Liver (tissue), 9 donors: ENCODE data around the gene ACLY. TPM values are rescaled to one million over a fixed set of nuclear protein-coding genes. Genes with fewer than 3 reads are reported as not detected.

Source experiments
- DNase-seq: peaks from one replicate; pipeline ENCODE4 v3.0.0-alpha.2; 2017; ENCODE audit warnings: low spot score
- H3K27ac ChIP-seq, 2 donors: one replicate each; pipeline ENCODE4 v1.7.0; 2013; ENCODE audit warnings: inconsistent platforms in 2 of 2, low read length in 2 of 2, control low read depth in 1 of 2, low read depth in 1 of 2, mild to moderate bottlenecking in 1 of 2
- H3K27me3 ChIP-seq, 4 donors: one replicate each; pipeline versions ENCODE4 v1.6.1 to v1.7.0; 2013; ENCODE audit warnings: low read length in 3 of 4, inconsistent platforms in 1 of 4, mild to moderate bottlenecking in 1 of 4, moderate library complexity in 1 of 4; ENCODE audit not compliant: control insufficient read depth in 4 of 4, insufficient read depth in 4 of 4
- H3K36me3 ChIP-seq, 4 donors: one replicate each; pipeline versions ENCODE4 v1.6.1 to v1.7.0; 2013; ENCODE audit warnings: low read length in 3 of 4, mild to moderate bottlenecking in 3 of 4, low read depth in 1 of 4, moderate library complexity in 1 of 4; ENCODE audit not compliant: control insufficient read depth in 4 of 4, insufficient read depth in 3 of 4
- H3K4me1 ChIP-seq, 4 donors: one replicate each; pipeline versions ENCODE4 v1.6.1 to v1.7.0; 2013; ENCODE audit warnings: low read length in 3 of 4, mild to moderate bottlenecking in 3 of 4, moderate library complexity in 1 of 4; ENCODE audit not compliant: control insufficient read depth in 4 of 4, insufficient read depth in 4 of 4
- H3K4me3 ChIP-seq, 3 donors: one replicate each; pipeline versions ENCODE4 v1.6.1 to v1.7.0; 2013; ENCODE audit warnings: low read length in 3 of 3, control low read depth in 1 of 3, low read depth in 1 of 3, mild to moderate bottlenecking in 1 of 3
- H3K9ac ChIP-seq, 2 donors: one replicate each; pipeline ENCODE4 v1.7.0; 2013; ENCODE audit warnings: low read length in 2 of 2, mild to moderate bottlenecking in 2 of 2, moderate library complexity in 2 of 2, control low read depth in 1 of 2, low read depth in 1 of 2
- H3K9me3 ChIP-seq, 4 donors: one replicate each; pipeline versions ENCODE4 v1.6.1 to v1.7.0; 2013; ENCODE audit warnings: low read length in 3 of 4; ENCODE audit not compliant: control insufficient read depth in 4 of 4
- CTCF ChIP-seq: fragments of 150-350 bp; IDR thresholded peaks from 2 replicates; pipeline ENCODE4 v1.5.1; 2017; ENCODE audit warnings: improper control_type of control experiment, low read depth, low read length; ENCODE audit not compliant: missing input control
- FOXA1 ChIP-seq: IDR thresholded peaks from 2 replicates; pipeline ENCODE4 v1.6.1; 2016; ENCODE audit warnings: antibody characterized with exemption
- GABPA ChIP-seq, 2 donors: IDR thresholded peaks in 1 of 2; conservative IDR thresholded peaks in 1 of 2; 2 replicates each; pipeline ENCODE4 v1.6.1; 2016; ENCODE audit warnings: antibody characterized with exemption in 2 of 2, mild to moderate bottlenecking in 1 of 2, moderate library complexity in 1 of 2
- NR2F2 ChIP-seq: IDR thresholded peaks from 2 replicates; pipeline ENCODE4 v1.6.1; 2016; ENCODE audit warnings: antibody characterized with exemption
- REST ChIP-seq: IDR thresholded peaks from 2 replicates; pipeline ENCODE4 v1.6.1; 2016; ENCODE audit warnings: antibody characterized with exemption, mild to moderate bottlenecking
- RXRA ChIP-seq, 2 donors: IDR thresholded peaks; 2 replicates each; pipeline ENCODE4 v1.6.1; 2017 to 2018; ENCODE audit warnings: antibody characterized with exemption in 2 of 2, mild to moderate bottlenecking in 1 of 2
- WGBS: extraction: QIAGEN DNeasy Blood & Tissue Kit; methylation state at CpG from one replicate; pipeline ENCODE4 v1.1.7; 2013; 5-methylcytosine and 5-hydroxymethylcytosine counted together
- polyA plus RNA-seq, 2 donors: library from polyadenylated mRNA; stranded (reverse) in 1 of 2; unstranded in 1 of 2; fragments of 200-250 nt in 1 of 2; fragments of >200 nt in 1 of 2; fragmentation: Nextera tagmentation in 1 of 2; extraction: Ambion mirVana in 1 of 2; gene quantifications; one replicate each; pipeline versions ENCODE4 v1.2.1 to v1.2.3, GENCODE V29; 2013 to 2015
- total RNA-seq, 2 donors: library from RNA; depleted of rRNA; stranded (reverse); fragments of >200 nt; gene quantifications; one replicate each; pipeline ENCODE4 v1.2.3, GENCODE V29; 2014
- TF ChIP-seq, protein P1 (sequence below): IDR thresholded peaks from 2 replicates; pipeline ENCODE4 v1.6.1; 2016; ENCODE audit warnings: antibody characterized with exemption
- donor health status: healthy.
- donor health status: healthy.
- donor health status: healthy.
- donor health status: healthy.
- donor health status: healthy.

Gene ACLY
- total and polyA plus RNA-seq, 4 donors: 12.1 to 133 (median 37.1) TPM

DNA sequence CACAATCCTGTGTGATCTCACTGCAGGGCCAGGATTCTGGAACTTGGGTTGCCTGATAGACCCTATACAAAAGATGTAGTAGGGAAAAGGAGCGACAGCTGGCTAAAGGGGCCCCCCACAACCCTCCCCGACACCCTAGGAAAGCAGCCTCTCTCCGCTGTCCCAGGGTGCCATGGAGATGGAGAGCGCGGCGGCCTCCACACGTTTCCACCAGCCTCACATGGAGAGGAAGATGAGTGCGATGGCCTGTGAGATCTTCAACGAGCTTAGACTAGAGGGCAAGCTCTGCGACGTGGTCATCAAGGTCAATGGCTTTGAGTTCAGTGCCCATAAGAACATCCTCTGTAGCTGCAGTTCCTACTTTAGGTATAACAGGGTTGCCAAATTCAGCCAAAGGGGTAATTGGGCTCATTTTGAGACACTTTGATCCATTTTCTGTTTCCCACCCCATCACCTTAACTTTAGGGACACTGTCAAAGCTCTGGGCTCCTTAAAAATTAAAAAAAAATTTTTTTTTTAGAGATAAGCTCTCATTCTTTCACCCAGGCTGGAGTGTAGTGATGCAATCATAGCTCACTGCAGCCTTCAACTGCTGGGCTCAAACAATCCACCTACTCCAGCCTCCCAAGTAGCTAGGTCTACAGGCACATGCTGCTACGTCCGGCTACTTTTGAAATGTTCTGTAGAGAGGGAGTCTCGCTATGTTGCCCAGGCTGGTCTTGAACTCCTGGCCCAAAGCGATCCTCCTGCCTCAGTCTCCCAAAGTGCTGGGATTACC is 80.8 kb downstream of the ACLY start, which contains the start of gene KLHL10:
KLHL10 (plus strand) TSS at position 65 of the 778 bp plus-strand sequence; CDS start at position 173, 108 bp downstream.
- no peak within 1 kb of the TSS for H3K9ac ChIP-seq
- WGBS: 90% methylated on average over 15 of the region's 15 CpGs
- no peak within 1 kb of the TSS for H3K27ac ChIP-seq
- H3K36me3 ChIP-seq: no peaks in the 10 kb centered on the region
- DNase-seq: no peak
- no peak within 1 kb of the TSS for H3K4me3 ChIP-seq
- peaks cover 1 to 9% (median 5%) of the 10 kb centered on the region in 4 donors for H3K4me1 ChIP-seq
- no peaks in the 10 kb centered on the region for H3K9me3 ChIP-seq
- no peaks in the 10 kb centered on the region for H3K27me3 ChIP-seq
- no peak for TF ChIP-seq FOXA1
- TF ChIP-seq RXRA (IDR thresholded peaks at IDR 0.05): peak; percentile 68 to 73
- TF ChIP-seq NR2F2: no peak
- no peak for TF ChIP-seq GABPA (IDR thresholded peaks at IDR 0.05 in 1 of 2, conservative IDR thresholded peaks at IDR 0.05 in 1 of 2)

DNA sequence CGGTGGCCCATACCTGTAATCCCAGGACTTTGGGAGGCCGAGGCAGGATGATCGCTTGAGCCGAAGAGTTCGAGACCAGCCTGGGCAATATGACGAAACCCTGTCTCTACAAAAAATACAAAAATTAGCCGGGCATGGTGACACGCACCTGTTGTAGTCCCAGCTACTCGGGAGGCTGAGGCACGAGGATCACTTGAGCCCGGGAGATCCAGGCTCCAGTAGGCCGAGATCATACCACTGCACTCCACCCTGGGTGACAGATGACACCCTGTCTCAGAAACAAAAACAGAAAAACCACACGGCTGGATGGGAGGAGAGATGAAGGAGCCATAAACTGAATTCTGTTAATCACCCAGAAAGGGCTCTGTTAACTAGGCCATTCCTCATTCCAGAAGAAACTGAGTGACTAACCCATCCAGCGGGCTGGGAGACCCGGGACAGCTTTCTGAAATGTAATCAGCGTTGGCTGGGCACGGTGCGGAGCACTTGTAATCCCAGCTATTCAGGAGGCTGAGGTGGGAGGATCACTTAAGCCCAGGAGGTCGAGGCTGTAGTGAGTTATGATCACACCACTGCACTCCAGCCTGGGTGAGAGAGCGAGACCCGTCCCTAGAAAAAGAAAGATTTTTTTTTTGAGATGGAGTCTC is 82.1 kb downstream of the ACLY start:
- no peak overlapping the region for H3K27ac ChIP-seq
- no peak for DNase-seq

More for the DNA sequence above, 82.1 kb downstream of the ACLY start:
- Histone ChIP-seq H3K9me3 (no peaks in the 10 kb centered on the region), H3K4me1 (peaks cover 1 to 9% (median 5%) of the 10 kb centered on the region in 4 donors), H3K36me3 (peaks cover 2 to 5% (median 3%) of the 10 kb centered on the region in 4 donors), H3K27me3 (no peaks in the 10 kb centered on the region), H3K9ac (no peak overlapping the region), H3K4me3 (peak overlapping the region; percentile 59 to 81 (median 79))
- WGBS: 64% methylated on average over 21 of the region's 21 CpGs
- TF ChIP-seq NR2F2 (no peak), FOXA1 (no peak), CTCF (no peak), RXRA (IDR thresholded peaks at IDR 0.05) (no peak), REST (no peak)
- TF ChIP-seq, protein P1, sequence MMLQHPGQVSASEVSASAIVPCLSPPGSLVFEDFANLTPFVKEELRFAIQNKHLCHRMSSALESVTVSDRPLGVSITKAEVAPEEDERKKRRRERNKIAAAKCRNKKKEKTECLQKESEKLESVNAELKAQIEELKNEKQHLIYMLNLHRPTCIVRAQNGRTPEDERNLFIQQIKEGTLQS: no peak
